Ammon's horn (tissue), 1 donor: ENCODE data around the gene NLRP6.

Experiments used
- DNase-seq: peaks from one replicate; pipeline ENCODE4 v3.0.0-alpha.2; 2016; ENCODE audit warnings: low spot score

NLRP6 gene

GRCh38 chr11:256952-257737 lies 21.1 kb upstream of the NLRP6 start:
- no peak for DNase-seq

GRCh38 chr11:257766-258493 lies 20.3 kb upstream of the NLRP6 start:
- no peak for DNase-seq

GRCh38 chr11:259413-259812 lies 18.8 kb upstream of the NLRP6 start:
- DNase-seq: no peak

GRCh38 chr11:261624-262023 lies 16.6 kb upstream of the NLRP6 start:
- no peak for DNase-seq

- peak; percentile 32 for DNase-seq
Observed at GRCh38 chr11:266676-267439, 11.3 kb upstream of the NLRP6 start.

GRCh38 chr11:267491-267994 lies 10.7 kb upstream of the NLRP6 start:
- no peak for DNase-seq

- peak; percentile 75 for DNase-seq
Observed at GRCh38 chr11:268716-269145, 9.5 kb upstream of the NLRP6 start.

GRCh38 chr11:269146-269890 lies 8.9 kb upstream of the NLRP6 start:
- DNase-seq: peak; percentile 51

- DNase-seq: no peak
Observed at GRCh38 chr11:270451-271318, 7.5 kb upstream of the NLRP6 start.

- DNase-seq: no peak
Observed at GRCh38 chr11:271319-271715, 6.9 kb upstream of the NLRP6 start.

GRCh38 chr11:272195-272930 lies 5.8 kb upstream of the NLRP6 start:
- DNase-seq: no peak

GRCh38 chr11:272931-273198 lies 5.3 kb upstream of the NLRP6 start:
- no peak for DNase-seq

- no peak for DNase-seq
Observed at GRCh38 chr11:276219-276618, 2.0 kb upstream of the NLRP6 start.

GRCh38 chr11:279040-279965 lies 1.1 kb downstream of the NLRP6 start:
- DNase-seq: no peak

GRCh38 chr11:279966-280705 lies 1.9 kb downstream of the NLRP6 start:
- DNase-seq: no peak

GRCh38 chr11:280706-281485 lies 2.7 kb downstream of the NLRP6 start:
- DNase-seq: no peak

- DNase-seq: no peak
Observed at GRCh38 chr11:281486-282161, 3.4 kb downstream of the NLRP6 start.
